RPMI8226 (cell line): ENCODE measurements around the gene ADSL.

Experiments used
- DNase-seq: peaks from one replicate; pipeline ENCODE4 v3.0.0-alpha.2; 2015

The ADSL gene

GRCh38 chr22:40328546-40329456 is 17.5 kb upstream of the ADSL start:
- no peak for DNase-seq

DNA sequence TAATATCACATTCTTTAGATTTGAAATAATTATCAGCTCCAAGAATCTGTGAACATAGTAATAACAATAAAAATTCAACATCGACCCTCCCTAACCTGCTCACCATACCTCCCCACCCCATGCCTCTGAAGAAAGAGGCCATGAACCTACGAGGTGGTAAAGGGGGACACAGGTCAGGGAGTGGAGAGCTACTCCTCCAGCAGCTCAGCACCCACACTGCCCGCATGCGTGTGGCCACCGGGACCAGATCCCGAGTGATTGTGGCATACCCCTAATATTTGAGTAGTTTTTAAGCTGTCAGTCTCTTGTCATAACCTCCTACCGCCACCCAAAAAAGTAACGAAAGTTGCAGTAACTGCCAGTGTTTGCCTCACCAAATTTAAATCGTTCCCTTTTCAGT is 16.8 kb upstream of the ADSL start:
- no peak for DNase-seq

DNA sequence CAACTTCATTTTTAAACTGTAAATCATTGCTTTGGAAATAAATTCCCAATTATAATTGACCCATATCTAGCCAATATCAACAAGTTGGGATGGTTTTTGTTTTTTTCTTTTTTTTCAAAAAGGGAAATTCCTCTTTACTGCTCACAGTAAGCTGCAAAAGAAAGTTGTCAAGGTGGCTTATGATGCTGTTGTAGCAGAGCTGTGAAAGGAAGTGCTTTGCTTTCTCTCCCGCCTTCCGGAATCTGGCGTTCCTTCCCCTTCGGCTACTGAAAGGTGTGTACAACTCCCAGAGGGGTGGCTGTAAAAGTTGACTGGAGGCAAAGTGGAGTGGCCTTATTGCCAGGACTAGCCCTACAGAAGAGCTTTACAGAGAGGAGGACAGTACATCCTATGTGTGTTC is 16.2 kb upstream of the ADSL start:
- no peak for DNase-seq

- no peak for DNase-seq
Measured at GRCh38 chr22:40330615-40331014, 15.7 kb upstream of the ADSL start.

GRCh38 chr22:40331706-40332105 is 14.6 kb upstream of the ADSL start:
- DNase-seq = no peak

GRCh38 chr22:40332319-40332781 is 13.9 kb upstream of the ADSL start:
- DNase-seq = no peak

DNA sequence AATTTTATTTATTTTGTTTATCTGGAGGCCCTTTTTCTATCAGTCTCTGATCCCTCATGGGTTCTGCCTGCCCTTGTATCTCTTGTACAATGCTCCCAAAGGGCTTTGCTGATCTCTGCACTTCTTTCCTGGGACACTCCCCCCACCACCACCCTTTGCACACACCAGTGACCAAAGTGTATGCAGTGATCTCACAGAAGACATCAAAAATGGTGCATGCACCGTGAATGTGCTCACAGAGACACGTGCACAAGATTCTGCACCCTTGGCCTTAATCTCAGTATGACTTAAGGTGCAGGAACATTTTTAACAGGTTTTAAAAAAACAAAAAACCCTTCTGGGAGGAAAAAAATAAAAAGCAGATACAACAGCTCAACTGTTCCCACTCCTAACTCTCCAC is 12.2 kb upstream of the ADSL start:
- no peak for DNase-seq

DNA sequence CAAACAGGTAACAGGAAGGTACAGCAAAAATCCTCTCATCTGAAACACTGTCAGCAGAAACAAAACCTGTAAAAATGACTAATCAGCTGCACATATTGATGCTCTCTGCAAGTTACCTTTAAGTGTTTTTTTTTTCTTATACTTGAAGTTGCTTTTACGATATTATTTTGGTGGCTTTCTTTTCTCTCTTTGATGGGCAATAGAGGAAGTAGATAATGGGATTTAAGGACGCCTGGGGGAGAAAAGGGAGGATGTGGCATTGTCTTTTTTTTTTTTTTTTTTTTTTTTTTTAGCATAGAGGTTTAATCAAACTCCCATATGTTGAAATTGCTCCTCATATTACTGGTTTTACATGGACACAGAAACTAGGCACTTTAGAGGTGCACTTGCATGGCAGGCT is 11.4 kb upstream of the ADSL start:
- DNase-seq = no peak

- DNase-seq = no peak
Measured at GRCh38 chr22:40335358-40335757, 10.9 kb upstream of the ADSL start.

DNA sequence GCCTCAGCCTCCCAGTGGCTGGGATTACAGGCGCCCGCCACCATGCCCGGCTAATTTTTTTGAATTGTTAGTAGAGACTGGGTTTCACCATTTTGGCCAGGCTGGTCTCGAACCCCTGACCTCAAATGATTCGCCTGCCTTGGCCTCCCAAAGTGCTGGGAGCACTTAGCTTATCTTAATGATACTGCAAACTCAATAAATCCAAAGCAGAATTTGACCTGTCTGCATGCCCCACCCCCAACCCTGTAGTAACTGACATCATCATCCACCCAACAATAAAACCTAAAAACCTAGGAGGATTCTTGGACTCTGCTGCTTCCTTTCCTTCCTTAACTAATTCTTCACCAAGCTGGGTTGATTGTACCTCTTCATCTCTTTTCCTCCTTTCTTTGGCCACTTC is 6.3 kb upstream of the ADSL start:
- no peak for DNase-seq

GRCh38 chr22:40341604-40342003 is 4.7 kb upstream of the ADSL start:
- no peak for DNase-seq

GRCh38 chr22:40342521-40342920 is 3.8 kb upstream of the ADSL start:
- no peak for DNase-seq

DNA sequence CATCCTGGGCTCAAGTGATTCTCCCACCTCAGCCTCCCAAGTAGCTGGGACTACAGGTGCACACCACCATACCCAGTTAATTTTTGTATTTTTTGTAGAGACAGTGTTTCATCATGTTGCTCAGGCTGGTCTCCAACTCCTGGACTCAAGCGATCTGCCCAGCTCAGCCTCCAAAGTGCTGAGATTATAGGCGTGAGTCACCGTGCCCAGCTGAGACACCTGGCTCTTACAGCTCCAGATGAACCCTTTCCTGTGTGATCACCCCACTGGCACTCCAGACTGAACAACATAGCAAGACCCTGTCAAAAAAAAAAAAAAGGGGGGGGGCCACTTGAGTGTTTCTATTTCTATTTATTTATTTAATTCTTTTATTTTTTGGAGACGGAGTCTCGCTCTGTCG is 1.0 kb upstream of the ADSL start:
- peak; percentile 40 for DNase-seq

- peak; percentile 64 for DNase-seq
Measured at GRCh38 chr22:40345815-40346184, 500 bp upstream of the ADSL start.

DNA sequence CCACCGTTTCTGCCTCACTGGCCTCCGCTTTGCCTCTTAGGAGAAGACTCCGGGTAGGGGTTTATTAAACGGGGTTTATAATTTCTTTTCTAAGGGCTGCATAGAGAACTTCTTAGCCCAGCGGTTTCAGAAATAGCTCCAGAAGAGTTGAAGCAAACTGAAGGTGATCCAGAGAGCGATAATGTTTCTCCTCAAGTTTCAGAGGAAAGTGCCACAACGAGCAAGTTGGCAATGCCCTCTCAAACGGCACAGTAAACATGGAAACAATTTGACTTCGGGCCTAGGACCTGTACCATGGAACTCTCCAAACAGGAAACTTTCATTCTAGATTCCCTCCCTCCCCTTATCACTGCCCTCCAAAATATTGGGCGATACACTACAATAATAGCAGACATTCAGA is 1.0 kb downstream of the ADSL start:
- DNase-seq = peak; percentile 5

DNA sequence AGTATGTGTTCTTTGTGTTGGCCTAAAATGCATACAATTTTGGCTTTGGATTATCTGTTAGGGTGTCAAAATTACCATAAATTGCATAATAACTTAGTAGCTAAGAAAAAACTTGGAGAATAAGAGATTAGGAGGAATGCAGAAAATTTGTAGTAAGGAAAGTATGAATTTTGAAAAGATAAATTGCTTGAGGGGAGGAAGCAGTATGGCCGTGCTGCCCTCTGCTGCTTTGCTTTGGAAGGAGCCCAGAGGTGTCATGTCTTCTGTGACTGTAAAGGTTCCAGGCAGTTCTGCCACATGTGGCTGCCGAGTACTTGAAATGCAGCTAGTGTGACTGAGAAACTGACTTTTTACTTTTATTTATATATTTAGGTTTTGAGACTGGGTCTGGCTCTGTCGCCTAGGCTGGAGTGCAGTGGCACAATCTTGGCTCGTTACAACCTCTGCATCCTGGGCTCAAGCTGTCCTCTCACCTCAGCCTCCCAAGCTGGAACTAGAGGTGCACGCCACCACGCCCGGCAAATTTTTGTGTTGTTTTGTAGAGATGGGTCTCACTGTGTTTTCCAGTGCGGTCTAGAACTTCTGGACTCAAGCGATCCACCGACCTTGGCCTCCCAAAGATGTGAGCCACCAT is 1.8 kb downstream of the ADSL start:
- DNase-seq = peak; percentile 62

- DNase-seq = no peak
Measured at GRCh38 chr22:40352763-40353162, 6.5 kb downstream of the ADSL start.

- no peak for DNase-seq
Measured at GRCh38 chr22:40361100-40361499, 14.8 kb downstream of the ADSL start.

- DNase-seq = no peak
Measured at GRCh38 chr22:40363059-40363458, 16.8 kb downstream of the ADSL start.

GRCh38 chr22:40364431-40364830 is 18.1 kb downstream of the ADSL start:
- DNase-seq = no peak

GRCh38 chr22:40366068-40366467 is 19.8 kb downstream of the ADSL start:
- DNase-seq = no peak

DNA sequence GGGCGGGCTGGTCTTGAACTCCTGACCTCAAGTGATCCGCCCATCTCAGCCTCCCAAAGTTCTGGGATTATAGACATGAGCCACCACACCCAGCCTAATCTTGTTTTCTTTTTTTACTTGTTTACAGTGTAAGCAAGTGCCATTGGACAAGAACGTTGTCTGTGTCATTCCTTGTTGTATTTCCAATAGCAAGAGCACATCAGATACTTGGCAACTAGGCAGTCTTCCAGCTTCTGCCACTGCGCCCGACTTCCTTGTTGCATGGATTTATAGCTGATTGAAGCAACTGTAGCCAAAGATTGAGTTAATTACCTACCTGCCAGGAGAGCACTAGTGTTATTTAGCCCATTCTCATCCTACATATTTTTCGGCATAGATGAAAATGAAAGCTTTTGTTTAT is 21.0 kb downstream of the ADSL start:
- no peak for DNase-seq

DNA sequence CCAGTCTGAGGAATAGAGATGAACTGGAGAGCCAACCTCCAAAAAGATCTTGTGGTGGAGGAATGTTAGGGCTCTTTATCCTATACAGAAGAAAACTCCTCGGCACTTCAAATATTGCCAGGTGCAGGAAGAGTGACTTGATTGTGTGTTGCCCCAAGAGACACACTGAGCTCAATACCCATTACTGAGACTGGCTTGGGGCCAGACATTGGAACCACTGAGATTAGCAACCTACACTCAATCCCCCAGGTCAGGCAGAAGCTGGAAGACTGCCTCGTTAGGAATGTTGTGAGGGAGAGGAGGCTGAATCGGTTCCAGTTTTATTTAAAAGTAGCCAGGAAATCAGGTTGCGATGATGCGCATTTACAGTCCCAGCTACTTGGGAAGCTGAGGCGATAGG is 21.7 kb downstream of the ADSL start:
- DNase-seq = no peak

- no peak for DNase-seq
Measured at GRCh38 chr22:40368836-40369235, 22.5 kb downstream of the ADSL start.

DNA sequence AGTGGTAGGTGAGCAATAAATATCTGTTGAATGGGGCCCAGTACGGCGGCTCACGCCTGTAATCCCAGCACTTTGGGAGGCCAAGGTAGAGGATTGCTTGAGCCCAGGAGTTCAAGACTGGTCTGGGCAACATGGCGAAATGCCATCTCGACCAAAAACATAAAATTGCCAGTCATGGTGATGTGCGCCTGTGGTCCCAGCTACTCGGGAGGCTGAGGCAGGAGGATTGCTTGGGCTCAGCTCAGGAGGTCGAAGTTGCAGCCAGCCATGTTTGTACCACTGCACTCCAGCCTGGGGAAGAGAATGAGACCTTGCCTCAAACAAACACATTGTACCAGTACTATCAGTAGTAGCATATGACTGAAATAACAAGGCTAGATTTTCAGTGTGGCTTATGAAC is 28.3 kb downstream of the ADSL start:
- DNase-seq = no peak
